DND-41 (cell line): ENCODE measurements around the gene ZNF431.
A peak's percentile ranks its signal among the peaks of the same experiment; 100 is the strongest.
"Not testable (repeated sequence)": the region's sequence is repeated elsewhere in the genome, so short reads cannot be mapped to it uniquely, and the experiment has no call there.

Experiments used
- ATAC-seq: fragments of 200-7000 bp; cut with Tn5 transposase; 3 replicates; pipeline ENCODE4 v1.9.1; 2021; ENCODE audit warnings: low read depth; ENCODE audit not compliant: insufficient read depth
- DNase-seq: peaks from one replicate; pipeline ENCODE4 v3.0.0-alpha.2; 2020
- H2AFZ ChIP-seq: 2 replicates; pipeline ENCODE4 v1.6.0; 2012; ENCODE audit warnings: low read depth, low read length
- H3K27ac ChIP-seq: 2 replicates; pipeline ENCODE4 v1.5.1; 2012; ENCODE audit warnings: low read length, inconsistent platforms
- H3K27me3 ChIP-seq: fragments of 200-600 bp; sonication (generic); 2 replicates; pipeline ENCODE4 v1.6.0; 2012; ENCODE audit warnings: low read length, mild to moderate bottlenecking, inconsistent platforms; ENCODE audit not compliant: insufficient read depth, poor library complexity
- H3K36me3 ChIP-seq: 2 replicates; pipeline ENCODE4 v1.5.1; 2012; ENCODE audit warnings: low read length, inconsistent platforms; ENCODE audit not compliant: insufficient read depth
- H3K4me1 ChIP-seq: 2 replicates; pipeline ENCODE4 v1.5.1; 2012; ENCODE audit warnings: mild to moderate bottlenecking, low read length; ENCODE audit not compliant: insufficient read depth
- H3K4me2 ChIP-seq: 2 replicates; pipeline ENCODE4 v1.6.0; 2012; ENCODE audit warnings: mild to moderate bottlenecking, moderate library complexity, low read length, inconsistent platforms; ENCODE audit not compliant: insufficient read depth
- H3K4me3 ChIP-seq, 2 experiments: fragments of 200-600 bp in 1 of 2; shearing (Covaris generic) in 1 of 2; 2 replicates each; pipeline ENCODE4 v1.5.1; 2012 to 2016; ENCODE audit warnings: inconsistent platforms in 2 of 2, low read length in 2 of 2, mild to moderate bottlenecking in 2 of 2, low read depth in 1 of 2, moderate library complexity in 1 of 2
- H3K79me2 ChIP-seq: 2 replicates; pipeline ENCODE4 v1.6.0; 2012; ENCODE audit warnings: low read length, inconsistent platforms; ENCODE audit not compliant: insufficient read depth
- H3K9ac ChIP-seq: 2 replicates; pipeline ENCODE4 v1.6.0; 2012; ENCODE audit warnings: low read depth, mild to moderate bottlenecking, inconsistent platforms, low read length, moderate library complexity
- H3K9me3 ChIP-seq: 2 replicates; pipeline ENCODE4 v1.5.1; 2012; ENCODE audit warnings: low read length, moderate library complexity, mild to moderate bottlenecking, inconsistent platforms; ENCODE audit not compliant: insufficient read depth, severe bottlenecking
- H4K20me1 ChIP-seq: 2 replicates; pipeline ENCODE4 v1.6.0; 2012; ENCODE audit warnings: low read length; ENCODE audit not compliant: insufficient read depth
- EZH2 ChIP-seq: IDR thresholded peaks from 3 replicates; pipeline ENCODE4 v1.6.1; 2012; ENCODE audit warnings: borderline replicate concordance, low read depth, mild to moderate bottlenecking, moderate library complexity, low read length, inconsistent platforms; ENCODE audit not compliant: severe bottlenecking
- TF ChIP-seq, protein P1 (sequence below): IDR thresholded peaks from 2 replicates; pipeline ENCODE4 v1.5.1; 2012; ENCODE audit warnings: borderline replicate concordance, low read length, moderate library complexity, mild to moderate bottlenecking; ENCODE audit not compliant: poor library complexity, severe bottlenecking; ENCODE audit errors: extremely low read depth

Gene ZNF431

DNA sequence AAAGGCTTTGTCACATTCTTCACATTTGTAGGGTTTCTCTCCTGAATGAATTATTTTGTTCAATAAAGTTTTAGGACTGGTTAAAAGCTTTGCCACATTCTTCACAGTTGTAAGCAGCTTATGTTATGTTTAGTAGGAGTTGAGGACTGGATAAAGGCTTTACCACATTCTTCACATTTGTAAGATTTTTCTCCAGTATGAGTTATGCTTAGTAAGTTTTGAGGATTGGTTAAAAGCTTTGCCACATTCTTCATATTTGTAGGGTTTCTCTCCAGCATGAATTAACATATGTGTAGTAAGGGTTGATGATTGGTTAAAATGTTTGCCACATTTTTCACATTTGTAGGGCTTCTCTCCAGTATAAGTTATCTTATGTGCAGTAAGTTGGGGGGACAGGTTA is 79.9 kb downstream of the ZNF431 start:
- Histone ChIP-seq H3K27me3 (no peaks in the 10 kb centered on the region), H4K20me1 (no peaks in the 10 kb centered on the region), H3K36me3 (no peaks in the 10 kb centered on the region), H3K9ac (no peak overlapping the region), H3K27ac (no peak overlapping the region), H3K9me3 (no peaks in the 10 kb centered on the region), H3K4me3 (no peak overlapping the region), H2AFZ (no peak overlapping the region), H3K4me2 (no peak overlapping the region), H3K4me1 (no peaks in the 10 kb centered on the region), H3K79me2 (no peaks in the 10 kb centered on the region)
- DNase-seq (no peak), ATAC-seq (no peak)
- no peak for TF ChIP-seq EZH2
- TF ChIP-seq, protein P1, sequence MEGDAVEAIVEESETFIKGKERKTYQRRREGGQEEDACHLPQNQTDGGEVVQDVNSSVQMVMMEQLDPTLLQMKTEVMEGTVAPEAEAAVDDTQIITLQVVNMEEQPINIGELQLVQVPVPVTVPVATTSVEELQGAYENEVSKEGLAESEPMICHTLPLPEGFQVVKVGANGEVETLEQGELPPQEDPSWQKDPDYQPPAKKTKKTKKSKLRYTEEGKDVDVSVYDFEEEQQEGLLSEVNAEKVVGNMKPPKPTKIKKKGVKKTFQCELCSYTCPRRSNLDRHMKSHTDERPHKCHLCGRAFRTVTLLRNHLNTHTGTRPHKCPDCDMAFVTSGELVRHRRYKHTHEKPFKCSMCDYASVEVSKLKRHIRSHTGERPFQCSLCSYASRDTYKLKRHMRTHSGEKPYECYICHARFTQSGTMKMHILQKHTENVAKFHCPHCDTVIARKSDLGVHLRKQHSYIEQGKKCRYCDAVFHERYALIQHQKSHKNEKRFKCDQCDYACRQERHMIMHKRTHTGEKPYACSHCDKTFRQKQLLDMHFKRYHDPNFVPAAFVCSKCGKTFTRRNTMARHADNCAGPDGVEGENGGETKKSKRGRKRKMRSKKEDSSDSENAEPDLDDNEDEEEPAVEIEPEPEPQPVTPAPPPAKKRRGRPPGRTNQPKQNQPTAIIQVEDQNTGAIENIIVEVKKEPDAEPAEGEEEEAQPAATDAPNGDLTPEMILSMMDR = no peak

DNA sequence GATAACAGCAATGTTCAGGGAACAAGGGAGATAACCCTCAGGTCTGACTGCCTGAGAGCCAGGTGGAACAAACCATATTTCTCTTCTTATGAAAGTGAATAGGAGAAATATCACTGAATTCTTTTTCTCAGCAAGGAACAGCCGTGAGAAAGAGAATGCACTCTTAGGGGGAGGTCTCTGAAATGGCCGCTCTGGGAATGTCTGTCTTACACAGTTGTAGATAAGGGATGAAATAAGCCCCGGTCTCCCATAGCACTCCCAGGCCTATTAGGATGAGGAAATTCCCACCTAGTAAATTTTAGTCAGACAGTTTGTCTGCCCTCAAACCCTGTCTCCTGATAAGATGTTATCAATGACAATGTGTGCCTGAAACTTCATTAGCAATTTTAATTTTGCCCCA is 88.1 kb downstream of the ZNF431 start:
- H2AFZ ChIP-seq, H3K4me3 ChIP-seq, H3K79me2 ChIP-seq, H3K9ac ChIP-seq, H3K27me3 ChIP-seq, H3K4me2 ChIP-seq, H3K36me3 ChIP-seq, H3K4me1 ChIP-seq, H3K27ac ChIP-seq, H4K20me1 ChIP-seq, ATAC-seq: not testable (repeated sequence)
- H3K9me3 ChIP-seq = peaks cover 23% of the 10 kb centered on the region
- DNase-seq = peak; percentile 12

DNA sequence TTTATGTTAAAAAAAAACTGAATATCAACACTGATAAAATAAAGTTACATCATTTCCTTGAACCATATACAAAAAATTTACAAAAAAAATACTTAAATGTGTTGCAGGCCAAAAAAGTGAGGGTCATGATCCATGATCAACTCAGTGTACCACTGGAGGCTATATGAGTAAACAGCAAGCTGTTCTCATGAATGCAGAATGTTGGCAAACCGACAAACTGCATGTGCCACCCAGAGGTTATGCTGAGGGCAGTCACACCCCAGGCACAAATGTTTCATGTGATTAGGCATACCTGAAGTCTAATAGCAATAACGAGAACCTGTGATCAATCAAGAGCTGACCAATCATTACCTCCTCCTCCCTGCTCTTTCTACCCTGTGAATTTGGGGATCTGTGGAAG is 91.9 kb downstream of the ZNF431 start:
- Histone ChIP-seq H3K4me2 (no peak overlapping the region), H3K27ac (no peak overlapping the region), H4K20me1 (no peaks in the 10 kb centered on the region), H3K36me3 (no peaks in the 10 kb centered on the region), H3K4me1 (no peaks in the 10 kb centered on the region), H3K9ac (no peak overlapping the region), H3K4me3 (no peak overlapping the region), H3K27me3 (no peaks in the 10 kb centered on the region), H2AFZ (no peak overlapping the region), H3K9me3 (peaks cover 23% of the 10 kb centered on the region), H3K79me2 (no peaks in the 10 kb centered on the region)
- TF ChIP-seq, protein P1 = no peak
- TF ChIP-seq EZH2 = no peak
- ATAC-seq (no peak), DNase-seq (no peak)

DNA sequence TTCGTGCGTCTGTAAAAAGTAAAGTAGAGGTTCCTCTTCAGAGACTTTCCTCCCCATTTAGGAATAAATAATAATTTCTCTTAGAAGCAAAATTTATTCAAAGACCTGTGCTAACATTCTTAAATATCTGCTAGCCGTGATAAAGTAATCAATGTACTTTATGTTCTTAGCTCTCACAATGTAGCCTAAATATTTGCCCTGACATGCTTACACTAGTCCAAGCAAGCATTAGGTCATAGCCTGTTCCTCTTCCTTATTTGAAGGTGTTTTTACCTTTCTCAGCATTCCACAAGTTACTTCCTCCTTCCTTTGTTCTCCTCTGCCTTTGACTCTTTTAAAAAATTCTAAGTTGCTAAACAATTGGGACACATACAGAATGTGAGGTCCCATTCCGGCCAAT is 94.9 kb downstream of the ZNF431 start:
- not testable (repeated sequence) for H3K27me3 ChIP-seq, H3K36me3 ChIP-seq, DNase-seq, ATAC-seq, H3K27ac ChIP-seq, H3K4me3 ChIP-seq, H3K9ac ChIP-seq, H3K4me1 ChIP-seq, H2AFZ ChIP-seq, H3K4me2 ChIP-seq, H3K9me3 ChIP-seq, H4K20me1 ChIP-seq, H3K79me2 ChIP-seq
